A673 (cell line): ENCODE measurements around the gene CSNK1D. TPM values are rescaled to one million over a fixed set of nuclear protein-coding genes. Genes with fewer than 3 reads are reported as not detected.

Experiments used
- BruUV-seq: library from RNA; stranded (reverse); fragments of 400-500 nt; replicated peaks from 2 replicates; lab custom pipeline; 2021; lab: Mats Ljungman, UMichigan
- CTCF ChIA-PET: fragments of 300-600 bp; sonication (Branson Sonifier 250); formaldehyde crosslinking; loops from one replicate; lab custom pipeline; 2022; ENCODE audit warnings: antibody characterized with exemption; lab: Charles Lee
- POLR2A ChIA-PET: fragments of 300-600 bp; sonication (Branson Sonifier 250); formaldehyde crosslinking; loops from one replicate; lab custom pipeline; 2022; ENCODE audit warnings: antibody characterized with exemption; ENCODE audit not compliant: low non-redundant PET; lab: Charles Lee
- DNase-seq: peaks from one replicate; pipeline ENCODE4 v3.0.0-alpha.2; 2015; ENCODE audit warnings: low spot score
- H3K27ac ChIP-seq: fragments of 200-600 bp; sonication (generic); 2 replicates; pipeline ENCODE4 v1.5.1; 2016; ENCODE audit warnings: mixed run types, low read depth, mild to moderate bottlenecking, mixed read lengths, antibody characterized with exemption, low read length; ENCODE audit not compliant: poor library complexity, severe bottlenecking
- H3K27me3 ChIP-seq: fragments of 200-600 bp; sonication (generic); replicated peaks from 2 replicates; pipeline ENCODE4 v1.6.1; 2017; ENCODE audit warnings: mixed run types, low read depth, mild to moderate bottlenecking, mixed read lengths, antibody characterized with exemption, low read length; ENCODE audit not compliant: insufficient read depth, poor library complexity
- H3K36me3 ChIP-seq: fragments of 200-600 bp; sonication (generic); 2 replicates; pipeline ENCODE4 v1.6.1; 2016; ENCODE audit warnings: mixed run types, mild to moderate bottlenecking, mixed read lengths, antibody characterized with exemption, low read length; ENCODE audit not compliant: insufficient read depth, poor library complexity, severe bottlenecking
- H3K4me1 ChIP-seq: fragments of 200-600 bp; sonication (generic); 2 replicates; pipeline ENCODE4 v1.6.1; 2017; ENCODE audit warnings: mixed run types, mild to moderate bottlenecking, mixed read lengths, antibody characterized with exemption, low read length; ENCODE audit not compliant: insufficient read depth, poor library complexity, severe bottlenecking
- H3K4me3 ChIP-seq: fragments of 200-600 bp; sonication (generic); 2 replicates; pipeline ENCODE4 v1.5.1; 2016; ENCODE audit warnings: low read depth, mixed run types, mild to moderate bottlenecking, mixed read lengths, low read length; ENCODE audit not compliant: poor library complexity, severe bottlenecking
- H3K9me3 ChIP-seq: fragments of 200-600 bp; sonication (generic); 2 replicates; pipeline ENCODE4 v1.6.1; 2016; ENCODE audit warnings: mixed run types, low read depth, mild to moderate bottlenecking, mixed read lengths, antibody characterized with exemption, low read length; ENCODE audit not compliant: poor library complexity, severe bottlenecking
- CTCF ChIP-seq: fragments of 300-800, 200-600 bp; sonication (generic); conservative IDR thresholded peaks from 2 replicates; pipeline ENCODE4 v1.5.1; 2017; ENCODE audit warnings: low read depth, mild to moderate bottlenecking, antibody characterized with exemption, low read length, moderate library complexity, mixed read lengths
- EZH2 ChIP-seq: fragments of 200-600 bp; sonication (generic); IDR thresholded peaks from 2 replicates; pipeline ENCODE4 v1.6.1; 2017; ENCODE audit warnings: borderline replicate concordance, low read depth, mild to moderate bottlenecking, mixed read lengths, antibody characterized with exemption, low read length; ENCODE audit not compliant: poor library complexity, severe bottlenecking
- intact Hi-C: fragments of 100-400 bp; cut with micrococcal nuclease; formaldehyde crosslinking; loops from one replicate; pipeline ENCODE4 v1.10.0; 2022; ENCODE audit not compliant: unreplicated experiment
- total RNA-seq: library from RNA; stranded (reverse); gene quantifications from 2 replicates; pipeline ENCODE4 v1.2.3, GENCODE V29; 2021

CSNK1D gene
- total RNA-seq, 1 experiment from 2014 or later, result 150 TPM

- ChIA-PET CTCF (no interaction called here), POLR2A (no interaction called here)
- TF ChIP-seq CTCF (no peak), EZH2 (no peak)
- no peak for DNase-seq
- Histone ChIP-seq H3K27me3 (no peaks in the 10 kb centered on the region), H3K27ac (no peak overlapping the region), H3K4me1 (peaks cover 10% of the 10 kb centered on the region), H3K4me3 (no peak overlapping the region), H3K9me3 (no peaks in the 10 kb centered on the region), H3K36me3 (peaks cover 19% of the 10 kb centered on the region)
- BruUV-seq, result no TSS peak
- intact Hi-C loops, result no loop called here
These were observed 1.8 kb upstream of the CSNK1D start for GRCh38 chr17:82275326-82275725.

GRCh38 chr17:82274134-82275020 is 877 bp upstream of the CSNK1D start:
- peak overlapping the region; percentile 99 for H3K4me3 ChIP-seq
- peaks cover 10% of the 10 kb centered on the region for H3K4me1 ChIP-seq
- BruUV-seq, result no TSS peak
- peaks cover 28% of the 10 kb centered on the region for H3K36me3 ChIP-seq
- ChIA-PET CTCF (no interaction called here), POLR2A (interaction anchor here (0.5 kb wide), 1 partner anchor 10 kb away, joined by 6 read pairs; no protein-coding TSS in a partner anchor)
- TF ChIP-seq EZH2, result no peak
- intact Hi-C loops, result no loop called here
- no peaks in the 10 kb centered on the region for H3K9me3 ChIP-seq
- no peak for DNase-seq
- peak overlapping the region; percentile 99 for H3K27ac ChIP-seq
- H3K27me3 ChIP-seq, result no peaks in the 10 kb centered on the region

- DNase-seq, result no peak
- Histone ChIP-seq H3K27ac (peak overlapping the region; percentile 99), H3K4me3 (peak overlapping the region; percentile 99), H3K4me1 (peaks cover 10% of the 10 kb centered on the region), H3K36me3 (peaks cover 37% of the 10 kb centered on the region), H3K27me3 (no peaks in the 10 kb centered on the region), H3K9me3 (no peaks in the 10 kb centered on the region)
- POLR2A ChIA-PET, result interaction anchor here (0.6 kb wide), 1 partner anchor 79 kb away, joined by 5 read pairs; no protein-coding TSS in a partner anchor
- CTCF ChIA-PET, result no interaction called here
- TF ChIP-seq EZH2 (no peak), CTCF (no peak)
- intact Hi-C loops, result no loop called here
- no TSS peak for BruUV-seq
These were observed 789 bp downstream of the CSNK1D start for GRCh38 chr17:82272495-82273326.
